A549 (cell line): ENCODE data around the gene BCL2.

Experiments
- CBX8 ChIP-seq: fragments of 200-600 bp; sonication (generic); IDR thresholded peaks from 2 replicates; pipeline ENCODE4 v1.6.1; 2016
- CEBPB ChIP-seq, 2 experiments: fragments of >200 bp in 1 of 2; sonication (Bioruptor Twin) in 1 of 2; formaldehyde crosslinking in 1 of 2; IDR thresholded peaks; 2 replicates each; pipeline ENCODE4 v1.6.1; 2012 to 2016
- EHMT2 ChIP-seq: fragments of 200-600 bp; sonication (generic); IDR thresholded peaks from 2 replicates; pipeline ENCODE4 v1.6.1; 2016; ENCODE audit warnings: antibody characterized with exemption, low read depth, mild to moderate bottlenecking, moderate library complexity
- SMC3 ChIP-seq: fragments of >200 bp; sonication (Bioruptor Twin); formaldehyde crosslinking; IDR thresholded peaks from 3 replicates; pipeline ENCODE4 v1.6.1; 2018; ENCODE audit warnings: inconsistent platforms
- TF ChIP-seq, protein P1 (sequence below): fragments of >200 bp; sonication (Bioruptor Twin); formaldehyde crosslinking; IDR thresholded peaks from 3 replicates; pipeline ENCODE4 v1.5.1; 2016

- TF ChIP-seq CBX8 (no peak), CEBPB (IDR thresholded peaks at IDR 0.05) (no peak), EHMT2 (no peak), SMC3 (no peak)
- TF ChIP-seq, protein P1, sequence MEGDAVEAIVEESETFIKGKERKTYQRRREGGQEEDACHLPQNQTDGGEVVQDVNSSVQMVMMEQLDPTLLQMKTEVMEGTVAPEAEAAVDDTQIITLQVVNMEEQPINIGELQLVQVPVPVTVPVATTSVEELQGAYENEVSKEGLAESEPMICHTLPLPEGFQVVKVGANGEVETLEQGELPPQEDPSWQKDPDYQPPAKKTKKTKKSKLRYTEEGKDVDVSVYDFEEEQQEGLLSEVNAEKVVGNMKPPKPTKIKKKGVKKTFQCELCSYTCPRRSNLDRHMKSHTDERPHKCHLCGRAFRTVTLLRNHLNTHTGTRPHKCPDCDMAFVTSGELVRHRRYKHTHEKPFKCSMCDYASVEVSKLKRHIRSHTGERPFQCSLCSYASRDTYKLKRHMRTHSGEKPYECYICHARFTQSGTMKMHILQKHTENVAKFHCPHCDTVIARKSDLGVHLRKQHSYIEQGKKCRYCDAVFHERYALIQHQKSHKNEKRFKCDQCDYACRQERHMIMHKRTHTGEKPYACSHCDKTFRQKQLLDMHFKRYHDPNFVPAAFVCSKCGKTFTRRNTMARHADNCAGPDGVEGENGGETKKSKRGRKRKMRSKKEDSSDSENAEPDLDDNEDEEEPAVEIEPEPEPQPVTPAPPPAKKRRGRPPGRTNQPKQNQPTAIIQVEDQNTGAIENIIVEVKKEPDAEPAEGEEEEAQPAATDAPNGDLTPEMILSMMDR: no peak
These were observed 229.2 kb downstream of the BCL2 start for GRCh38 chr18:63090334-63090733.
